Neural progenitor cell (in vitro differentiated cells): Measurements from ENCODE around the gene PAX6. TPM values are rescaled to one million over a fixed set of nuclear protein-coding genes. Genes with fewer than 3 reads are reported as not detected.

Experiments used
- DNase-seq: peaks from one replicate; pipeline ENCODE4 v3.0.0-alpha.2; 2016; ENCODE audit warnings: low spot score
- H2AFZ ChIP-seq: fragments of 200-600 bp; sonication (generic); replicated peaks from 2 replicates; pipeline ENCODE4 v1.6.1; 2016; ENCODE audit warnings: antibody characterized with exemption
- H3F3A ChIP-seq: fragments of 200-600 bp; sonication (generic); 2 replicates; pipeline ENCODE4 v1.6.1; 2016; ENCODE audit warnings: antibody characterized with exemption, low read depth
- H3K27ac ChIP-seq: fragments of 200-600 bp; sonication (generic); 2 replicates; pipeline ENCODE4 v1.5.1; 2016; ENCODE audit warnings: mild to moderate bottlenecking
- H3K27me3 ChIP-seq: fragments of 200-600 bp; sonication (generic); 2 replicates; pipeline ENCODE4 v1.6.1; 2016; ENCODE audit warnings: mild to moderate bottlenecking, moderate library complexity
- H3K36me3 ChIP-seq: fragments of 200-600 bp; sonication (generic); 2 replicates; pipeline ENCODE4 v1.5.1; 2016
- H3K4me1 ChIP-seq: fragments of 200-600 bp; sonication (generic); 2 replicates; pipeline ENCODE4 v1.6.1; 2016; ENCODE audit warnings: mixed run types
- H3K4me2 ChIP-seq: fragments of 200-600 bp; sonication (generic); 2 replicates; pipeline ENCODE4 v1.6.1; 2016
- H3K4me3 ChIP-seq: fragments of 200-600 bp; sonication (generic); 2 replicates; pipeline ENCODE4 v1.5.1; 2016
- H3K79me2 ChIP-seq: fragments of 200-600 bp; sonication (generic); 2 replicates; pipeline ENCODE4 v1.6.1; 2016; ENCODE audit warnings: low read depth
- H3K9ac ChIP-seq: fragments of 200-600 bp; sonication (generic); 2 replicates; pipeline ENCODE4 v1.6.1; 2016
- H3K9me3 ChIP-seq: fragments of 200-600 bp; sonication (generic); 2 replicates; pipeline ENCODE4 v1.5.1; 2016; ENCODE audit warnings: low read depth
- H4K20me1 ChIP-seq: fragments of 200-600 bp; sonication (generic); 2 replicates; pipeline ENCODE4 v1.6.1; 2016; ENCODE audit warnings: low read depth
- H3K27ac Mint-ChIP-seq: 3 replicates; pipeline ENCODE4 v1.8.0; 2021; ENCODE audit warnings: mixed read lengths
- H3K27me3 Mint-ChIP-seq: 2 replicates; pipeline ENCODE4 v1.8.0; 2022; ENCODE audit warnings: low read depth, mild to moderate bottlenecking, inconsistent platforms, moderate library complexity, mixed read lengths; ENCODE audit not compliant: insufficient read depth
- H3K36me3 Mint-ChIP-seq: 3 replicates; pipeline ENCODE4 v1.8.0; 2021; ENCODE audit warnings: mixed read lengths
- H3K4me1 Mint-ChIP-seq: 3 replicates; pipeline ENCODE4 v1.8.0; 2021; ENCODE audit warnings: mixed read lengths
- H3K4me3 Mint-ChIP-seq: 3 replicates; pipeline ENCODE4 v1.8.0; 2021; ENCODE audit warnings: mild to moderate bottlenecking, moderate library complexity, mixed read lengths
- H3K9me3 Mint-ChIP-seq: 3 replicates; pipeline ENCODE4 v1.8.0; 2020; ENCODE audit warnings: mixed read lengths
- CTCF ChIP-seq: fragments of 200-600 bp; sonication (generic); IDR thresholded peaks from 2 replicates; pipeline ENCODE4 v1.5.1; 2017; ENCODE audit warnings: antibody characterized with exemption, mild to moderate bottlenecking
- EZH2 ChIP-seq: fragments of 200-600 bp; sonication (generic); IDR thresholded peaks from 2 replicates; pipeline ENCODE4 v1.6.1; 2017; ENCODE audit warnings: antibody characterized with exemption, mild to moderate bottlenecking, moderate library complexity
- EZH2phosphoT487 ChIP-seq: fragments of 200-600 bp; sonication (generic); IDR thresholded peaks from 2 replicates; pipeline ENCODE4 v1.6.1; 2017; ENCODE audit warnings: antibody characterized with exemption
- total RNA-seq: library from RNA; depleted of rRNA; stranded (reverse); fragments of >200 nt; gene quantifications from 2 replicates; pipeline ENCODE4 v1.2.3, GENCODE V29; 2015; ENCODE audit warnings: low replicate concordance

Gene PAX6
- total RNA-seq, 1 donor from 2014 or later, result 215 TPM

GRCh38 chr11:31805037-31805628, 6.0 kb downstream of the PAX6 start:
- H2AFZ ChIP-seq, result no peak overlapping the region
- H3K9me3 ChIP-seq, result no peaks in the 10 kb centered on the region
- peaks cover 89% of the 10 kb centered on the region for H3F3A ChIP-seq
- peaks cover 16% of the 10 kb centered on the region for H3K9me3 Mint-ChIP-seq
- H3K4me1 Mint-ChIP-seq, result peaks cover 67% of the 10 kb centered on the region
- H3K27ac ChIP-seq, result no peak overlapping the region
- peaks cover 99% of the 10 kb centered on the region for H3K79me2 ChIP-seq
- H3K27ac Mint-ChIP-seq, result peak overlapping the region; percentile 93
- H4K20me1 ChIP-seq, result peaks cover 100% of the 10 kb centered on the region
- peaks cover 59% of the 10 kb centered on the region for H3K27me3 Mint-ChIP-seq
- TF ChIP-seq EZH2 (no peak), CTCF (peak; percentile 1), EZH2phosphoT487 (no peak)
- peak overlapping the region; percentile 98 for H3K4me2 ChIP-seq
- H3K9ac ChIP-seq, result no peak overlapping the region
- peak overlapping the region; percentile 91 for H3K4me3 ChIP-seq
- H3K4me1 ChIP-seq, result peaks cover 69% of the 10 kb centered on the region
- peaks cover 77% of the 10 kb centered on the region for H3K36me3 Mint-ChIP-seq
- H3K4me3 Mint-ChIP-seq, result peak overlapping the region; percentile 97
- peaks cover 23% of the 10 kb centered on the region for H3K36me3 ChIP-seq
- H3K27me3 ChIP-seq, result peaks cover 100% of the 10 kb centered on the region
- DNase-seq, result peak; percentile 73

- Mint-ChIP-seq H3K4me1 (peaks cover 68% of the 10 kb centered on the region), H3K27ac (peak overlapping the region; percentile 93), H3K4me3 (peak overlapping the region; percentile 87), H3K27me3 (peaks cover 60% of the 10 kb centered on the region), H3K9me3 (peaks cover 17% of the 10 kb centered on the region), H3K36me3 (peaks cover 80% of the 10 kb centered on the region)
- peaks cover 95% of the 10 kb centered on the region for H3K79me2 ChIP-seq
- H3K9ac ChIP-seq, result no peak overlapping the region
- no peak overlapping the region for H3K27ac ChIP-seq
- peak overlapping the region; percentile 91 for H3K4me3 ChIP-seq
- H2AFZ ChIP-seq, result no peak overlapping the region
- DNase-seq, result peak; percentile 66
- TF ChIP-seq CTCF (peak; percentile 2), EZH2 (peak; percentile 12), EZH2phosphoT487 (no peak)
- peaks cover 75% of the 10 kb centered on the region for H3K4me1 ChIP-seq
- peaks cover 100% of the 10 kb centered on the region for H3K27me3 ChIP-seq
- no peaks in the 10 kb centered on the region for H3K9me3 ChIP-seq
- H3K36me3 ChIP-seq, result peaks cover 23% of the 10 kb centered on the region
- peaks cover 100% of the 10 kb centered on the region for H4K20me1 ChIP-seq
- H3F3A ChIP-seq, result peaks cover 89% of the 10 kb centered on the region
- H3K4me2 ChIP-seq, result peak overlapping the region; percentile 98
Measured at GRCh38 chr11:31804312-31805036, 6.6 kb downstream of the PAX6 start.

DNA sequence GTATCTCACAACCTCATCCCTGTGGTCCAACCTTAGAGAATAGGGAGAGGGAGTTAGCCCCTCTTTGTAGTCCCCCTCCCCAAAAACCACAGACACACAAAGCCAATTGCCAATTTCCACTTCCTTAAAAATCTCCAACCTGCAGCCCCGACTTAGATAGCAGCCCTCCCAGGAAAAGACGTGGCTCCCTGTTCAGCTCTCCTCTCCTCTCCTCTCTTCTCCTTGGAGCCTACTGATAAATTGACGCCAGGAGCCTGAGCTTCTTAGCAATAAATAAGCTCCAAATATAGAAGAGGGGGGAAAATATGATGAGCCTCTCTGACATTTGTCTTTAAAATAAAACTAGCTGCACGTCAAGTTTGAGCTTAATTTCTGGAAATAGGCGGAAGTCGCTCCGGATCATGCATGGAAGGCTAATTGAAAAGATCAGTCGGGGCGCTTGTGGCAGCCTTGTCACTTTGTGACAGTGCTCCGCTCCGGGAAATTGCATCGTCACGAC, 7.3 kb downstream of the PAX6 start:
- Mint-ChIP-seq H3K27me3 (peaks cover 55% of the 10 kb centered on the region), H3K9me3 (peaks cover 15% of the 10 kb centered on the region), H3K36me3 (peaks cover 76% of the 10 kb centered on the region), H3K4me3 (peak overlapping the region; percentile 87), H3K27ac (no peak overlapping the region), H3K4me1 (peaks cover 64% of the 10 kb centered on the region)
- Histone ChIP-seq H3K27ac (no peak overlapping the region), H3K9me3 (no peaks in the 10 kb centered on the region), H3K36me3 (peaks cover 23% of the 10 kb centered on the region), H3F3A (peaks cover 89% of the 10 kb centered on the region), H3K27me3 (peaks cover 100% of the 10 kb centered on the region), H3K79me2 (peaks cover 89% of the 10 kb centered on the region), H3K4me3 (peak overlapping the region; percentile 91), H3K4me1 (peaks cover 82% of the 10 kb centered on the region), H2AFZ (no peak overlapping the region), H3K9ac (no peak overlapping the region), H4K20me1 (peaks cover 99% of the 10 kb centered on the region), H3K4me2 (peak overlapping the region; percentile 98)
- DNase-seq, result peak; percentile 65
- TF ChIP-seq CTCF (no peak), EZH2 (peak; percentile 45), EZH2phosphoT487 (no peak)
